Stomach (tissue), 4 donors: ENCODE results near the gene VEPH1.

Experiments
- CTCF ChIP-seq, 7 experiments: fragments of 450-650 bp in 4 of 7; fragments of 200-600 bp in 3 of 7; sonication (generic) in 3 of 7; IDR thresholded peaks; one replicate each; pipeline ENCODE4 v1.5.1; 2016 to 2019; ENCODE audit warnings: antibody characterized with exemption in 7 of 7, control low read depth in 2 of 7, mild to moderate bottlenecking in 1 of 7
- EP300 ChIP-seq: sonication (generic); formaldehyde crosslinking; IDR thresholded peaks from one replicate; pipeline ENCODE4 v1.6.1; 2017; ENCODE audit warnings: antibody characterized with exemption

- TF ChIP-seq CTCF (IDR thresholded peaks at IDR 0.05) (no peak), EP300 (no peak)
Measured at GRCh38 chr3:157261000-157261399, 242.2 kb downstream of the VEPH1 start.
